Esophagus muscularis mucosa (tissue), 3 donors: ENCODE measurements around the gene CD300LB.

Experiments used
- POLR2AphosphoS5 ChIP-seq, 2 donors: sonication (generic); formaldehyde crosslinking; IDR thresholded peaks; one replicate each; pipeline ENCODE4 v1.6.1; 2017; ENCODE audit warnings: antibody characterized with exemption in 2 of 2
- TF ChIP-seq, protein P1 (sequence below), 3 experiments: fragments of 200-600 bp in 2 of 3; fragments of 450-650 bp in 1 of 3; sonication (generic) in 2 of 3; IDR thresholded peaks; one replicate each; pipeline ENCODE4 v1.5.1; 2017 to 2019; ENCODE audit warnings: antibody characterized with exemption in 3 of 3, mild to moderate bottlenecking in 2 of 3, moderate library complexity in 1 of 3

DNA sequence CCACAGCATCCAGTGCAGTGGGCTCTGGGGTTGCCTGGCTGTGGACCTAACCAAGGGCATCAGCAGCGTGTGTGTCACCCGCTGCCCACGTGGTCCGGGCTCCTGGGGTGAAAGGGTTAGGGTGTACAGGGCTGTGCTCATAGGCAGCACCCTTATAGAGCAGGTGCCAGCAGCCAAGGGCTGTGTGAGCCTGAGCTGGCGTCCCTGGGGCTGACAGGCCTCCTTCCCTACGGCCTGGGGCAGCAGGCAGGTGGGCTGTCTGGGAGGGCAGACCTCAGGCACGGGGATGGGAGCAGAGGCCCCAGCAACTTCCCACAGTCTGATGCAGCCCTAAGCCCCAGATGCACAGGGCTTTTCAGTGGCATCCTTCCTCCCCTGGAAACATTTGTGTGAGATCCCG, 51.0 kb downstream of the CD300LB start:
- TF ChIP-seq, protein P1, sequence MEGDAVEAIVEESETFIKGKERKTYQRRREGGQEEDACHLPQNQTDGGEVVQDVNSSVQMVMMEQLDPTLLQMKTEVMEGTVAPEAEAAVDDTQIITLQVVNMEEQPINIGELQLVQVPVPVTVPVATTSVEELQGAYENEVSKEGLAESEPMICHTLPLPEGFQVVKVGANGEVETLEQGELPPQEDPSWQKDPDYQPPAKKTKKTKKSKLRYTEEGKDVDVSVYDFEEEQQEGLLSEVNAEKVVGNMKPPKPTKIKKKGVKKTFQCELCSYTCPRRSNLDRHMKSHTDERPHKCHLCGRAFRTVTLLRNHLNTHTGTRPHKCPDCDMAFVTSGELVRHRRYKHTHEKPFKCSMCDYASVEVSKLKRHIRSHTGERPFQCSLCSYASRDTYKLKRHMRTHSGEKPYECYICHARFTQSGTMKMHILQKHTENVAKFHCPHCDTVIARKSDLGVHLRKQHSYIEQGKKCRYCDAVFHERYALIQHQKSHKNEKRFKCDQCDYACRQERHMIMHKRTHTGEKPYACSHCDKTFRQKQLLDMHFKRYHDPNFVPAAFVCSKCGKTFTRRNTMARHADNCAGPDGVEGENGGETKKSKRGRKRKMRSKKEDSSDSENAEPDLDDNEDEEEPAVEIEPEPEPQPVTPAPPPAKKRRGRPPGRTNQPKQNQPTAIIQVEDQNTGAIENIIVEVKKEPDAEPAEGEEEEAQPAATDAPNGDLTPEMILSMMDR (IDR thresholded peaks at IDR 0.05) = no peak
- no peak for TF ChIP-seq POLR2AphosphoS5 (IDR thresholded peaks at IDR 0.05)
